H1 (cell line): ENCODE measurements around the gene HOXB7. TPM values are rescaled to one million over a fixed set of nuclear protein-coding genes. Genes with fewer than 3 reads are reported as not detected.

Experiments used
- CTCF ChIA-PET: fragments of 300-600 bp; sonication (Branson Sonifier 250); formaldehyde crosslinking; loops from one replicate; lab custom pipeline; 2021; ENCODE audit not compliant: partially characterized antibody; lab: Charles Lee
- POLR2A ChIA-PET: fragments of 300-600 bp; sonication (Branson Sonifier 250); formaldehyde crosslinking; loops from one replicate; lab custom pipeline; 2021; ENCODE audit warnings: inconsistent platforms; ENCODE audit not compliant: partially characterized antibody; lab: Charles Lee
- DNase-seq, 2 experiments: peaks; one replicate each; pipeline versions ENCODE4 v3.0.0 to v3.0.0-alpha.2; 2010 to 2022; ENCODE audit warnings: low spot score in 2 of 2, low read depth in 1 of 2, mixed read lengths in 1 of 2
- FAIRE-seq: peaks from 2 replicates; lab custom pipeline; 2011; peaks lifted over from hg19 to GRCh38; lab: Jason Lieb, UNC
- H2AFZ ChIP-seq: 2 replicates; pipeline ENCODE4 v1.8.1; 2012; ENCODE audit warnings: low read length, inconsistent platforms
- H2AK5ac ChIP-seq: 2 replicates; pipeline ENCODE4 v1.6.1; 2013; ENCODE audit warnings: low read depth, low read length
- H2BK120ac ChIP-seq: replicated peaks from 2 replicates; pipeline ENCODE3; 2013; ENCODE audit warnings: low read depth, low read length, inconsistent platforms
- H2BK12ac ChIP-seq: 2 replicates; pipeline ENCODE4 v1.6.1; 2013; ENCODE audit warnings: low read depth, low read length
- H2BK15ac ChIP-seq: 2 replicates; pipeline ENCODE4 v1.6.1; 2013; ENCODE audit warnings: low read length
- H2BK20ac ChIP-seq: 2 replicates; pipeline ENCODE4 v1.6.1; 2013; ENCODE audit warnings: low read length
- H2BK5ac ChIP-seq: 2 replicates; pipeline ENCODE4 v1.6.1; 2013; ENCODE audit warnings: low read depth, low read length
- H3K14ac ChIP-seq: 2 replicates; pipeline ENCODE4 v1.6.1; 2013; ENCODE audit warnings: inconsistent platforms; ENCODE audit not compliant: insufficient read length
- H3K18ac ChIP-seq: 2 replicates; pipeline ENCODE4 v1.6.1; 2013; ENCODE audit warnings: low read length; ENCODE audit errors: extremely low read depth
- H3K23ac ChIP-seq: 2 replicates; pipeline ENCODE4 v1.6.1; 2013; ENCODE audit warnings: inconsistent platforms; ENCODE audit not compliant: insufficient read length
- H3K23me2 ChIP-seq: 2 replicates; pipeline ENCODE4 v1.6.1; 2013; ENCODE audit warnings: low read depth, low read length
- H3K27ac ChIP-seq: 2 replicates; pipeline ENCODE4 v1.6.1; 2011; ENCODE audit warnings: low read depth, low read length, inconsistent platforms
- H3K27me3 ChIP-seq, 4 experiments: replicated peaks in 1 of 4; 1 replicate in 1 of 4; 2 replicates in 3 of 4; pipeline versions ENCODE4 v1.6.1 to v1.8.1; 2011 to 2013; ENCODE audit warnings: low read length in 3 of 4, mild to moderate bottlenecking in 3 of 4, inconsistent platforms in 2 of 4, mixed read lengths in 2 of 4, moderate library complexity in 1 of 4; ENCODE audit not compliant: control insufficient read depth in 3 of 4, insufficient read depth in 3 of 4; ENCODE audit errors: extremely low read depth in 1 of 4
- H3K36me3 ChIP-seq, 4 experiments: 2 replicates each; pipeline versions ENCODE4 v1.6.1 to v1.8.1; 2011 to 2013; ENCODE audit warnings: mild to moderate bottlenecking in 4 of 4, low read length in 3 of 4, moderate library complexity in 2 of 4, control low read depth in 1 of 4, inconsistent platforms in 1 of 4; ENCODE audit not compliant: insufficient read depth in 4 of 4, control insufficient read depth in 2 of 4
- H3K4ac ChIP-seq: replicated peaks from 2 replicates; pipeline ENCODE3; 2013; ENCODE audit warnings: low read length, low read depth, mixed read lengths, inconsistent platforms; ENCODE audit not compliant: insufficient read length
- H3K4me1 ChIP-seq, 4 experiments: replicated peaks in 1 of 4; 1 replicate in 1 of 4; 2 replicates in 3 of 4; pipeline versions ENCODE4 v1.6.1 to v1.8.1; 2011 to 2013; ENCODE audit warnings: low read length in 3 of 4, inconsistent platforms in 2 of 4, mixed read lengths in 1 of 4; ENCODE audit not compliant: insufficient read depth in 4 of 4, control insufficient read depth in 3 of 4
- H3K4me2 ChIP-seq, 2 experiments: 2 replicates each; pipeline versions ENCODE4 v1.6.1 to v1.8.1; 2011 to 2013; ENCODE audit warnings: low read depth in 2 of 2, low read length in 2 of 2, control low read depth in 1 of 2, inconsistent platforms in 1 of 2, mild to moderate bottlenecking in 1 of 2; ENCODE audit not compliant: insufficient read depth in 1 of 2
- H3K4me3 ChIP-seq, 4 experiments: fragments of 200-600, 300-600 bp in 1 of 4; sonication (generic), shearing (Covaris generic), sonication (Bioruptor Twin) in 1 of 4; 2 replicates each; pipeline versions ENCODE4 v1.5.1 to v1.8.1; 2011 to 2016; ENCODE audit warnings: low read length in 4 of 4, low read depth in 3 of 4, control low read depth in 2 of 4, inconsistent platforms in 2 of 4, mild to moderate bottlenecking in 2 of 4, mixed read lengths in 1 of 4, moderate library complexity in 1 of 4; ENCODE audit not compliant: insufficient read depth in 2 of 4; ENCODE audit errors: extremely low read depth in 1 of 4
- H3K56ac ChIP-seq: replicated peaks from 2 replicates; pipeline ENCODE3; 2013; ENCODE audit warnings: low read depth, mild to moderate bottlenecking, mixed read lengths, low read length, inconsistent platforms; ENCODE audit not compliant: insufficient read length
- H3K79me1 ChIP-seq: 2 replicates; pipeline ENCODE4 v1.6.1; 2013; ENCODE audit warnings: low read depth, low read length, control low read depth
- H3K79me2 ChIP-seq, 2 experiments: 2 replicates each; pipeline versions ENCODE4 v1.6.1 to v1.8.1; 2012 to 2013; ENCODE audit warnings: low read length in 2 of 2, mild to moderate bottlenecking in 2 of 2, inconsistent platforms in 1 of 2; ENCODE audit not compliant: insufficient read depth in 2 of 2, control insufficient read depth in 1 of 2
- H3K9ac ChIP-seq, 4 experiments: replicated peaks in 1 of 4; 1 replicate in 1 of 4; 2 replicates in 3 of 4; pipeline versions ENCODE4 v1.6.1 to v1.8.1; 2011 to 2013; ENCODE audit warnings: low read depth in 3 of 4, low read length in 3 of 4, control low read depth in 2 of 4, mild to moderate bottlenecking in 2 of 4, moderate library complexity in 2 of 4, inconsistent platforms in 1 of 4; ENCODE audit errors: extremely low read depth in 1 of 4
- H3K9me3 ChIP-seq, 2 experiments: 2 replicates each; pipeline versions ENCODE4 v1.6.1 to v1.8.1; 2012 to 2013; ENCODE audit warnings: mild to moderate bottlenecking in 2 of 2, moderate library complexity in 2 of 2, control low read depth in 1 of 2, inconsistent platforms in 1 of 2, low read depth in 1 of 2, low read length in 1 of 2, mixed read lengths in 1 of 2; ENCODE audit not compliant: insufficient read depth in 2 of 2
- H4K20me1 ChIP-seq, 2 experiments: replicated peaks in 1 of 2; 2 replicates each; pipeline versions ENCODE3 to v1.8.1; 2011 to 2013; ENCODE audit warnings: inconsistent platforms in 2 of 2, low read length in 2 of 2, mild to moderate bottlenecking in 1 of 2; ENCODE audit not compliant: insufficient read depth in 2 of 2, control insufficient read depth in 1 of 2
- H4K5ac ChIP-seq: 2 replicates; pipeline ENCODE4 v1.6.1; 2013; ENCODE audit warnings: low read length, low read depth, mixed read lengths, inconsistent platforms; ENCODE audit not compliant: insufficient read length
- H4K8ac ChIP-seq: 2 replicates; pipeline ENCODE4 v1.8.0; 2013; ENCODE audit warnings: mild to moderate bottlenecking, moderate library complexity, low read length, inconsistent platforms; ENCODE audit not compliant: insufficient read depth; ENCODE audit errors: extremely low read depth
- H4K91ac ChIP-seq: replicated peaks from 2 replicates; pipeline ENCODE3; 2013; ENCODE audit warnings: low read length, mixed read lengths, inconsistent platforms; ENCODE audit not compliant: insufficient read length
- ASH2L ChIP-seq: fragments of 200-600, 300-600 bp; sonication (generic); IDR thresholded peaks from one replicate; pipeline ENCODE4 v1.7.1; 2017; ENCODE audit warnings: low read length
- BRCA1 ChIP-seq: IDR thresholded peaks from 2 replicates; pipeline ENCODE4 v1.6.1; 2012; ENCODE audit warnings: low read depth, low read length, improper control_type of control experiment
- CBX8 ChIP-seq: fragments of 300-800, 300-1000 bp; sonication (generic); IDR thresholded peaks from 2 replicates; pipeline ENCODE4 v1.7.1; 2016; ENCODE audit warnings: low read depth, low read length, borderline replicate concordance
- CHD2 ChIP-seq: IDR thresholded peaks from 2 replicates; pipeline ENCODE4 v1.6.1; 2012; ENCODE audit warnings: low read length, improper control_type of control experiment
- EGR1 ChIP-seq: IDR thresholded peaks from 2 replicates; pipeline ENCODE4 v1.6.1; 2011; ENCODE audit warnings: low read depth, low read length, borderline replicate concordance
- EP300 ChIP-seq, 2 experiments: IDR thresholded peaks; 1 replicate in 1 of 2; 2 replicates in 1 of 2; pipeline ENCODE4 v1.6.1; 2011 to 2012; ENCODE audit warnings: low read depth in 2 of 2, low read length in 2 of 2, mild to moderate bottlenecking in 2 of 2, borderline replicate concordance in 1 of 2, inconsistent platforms in 1 of 2, moderate library complexity in 1 of 2
- MAFK ChIP-seq: IDR thresholded peaks from 2 replicates; pipeline ENCODE4 v1.6.1; 2012; ENCODE audit warnings: low read depth, mild to moderate bottlenecking, improper control_type of control experiment, low read length
- SAP30 ChIP-seq: fragments of 300-600 bp; sonication (generic); IDR thresholded peaks from 2 replicates; pipeline ENCODE4 v1.7.1; 2012; ENCODE audit warnings: low read length, moderate library complexity, mild to moderate bottlenecking, inconsistent platforms; ENCODE audit not compliant: insufficient read depth, insufficient replicate concordance
- SRF ChIP-seq: IDR thresholded peaks from 2 replicates; pipeline ENCODE4 v1.6.1; 2011; ENCODE audit warnings: mild to moderate bottlenecking, low read depth, low read length, moderate library complexity
- YY1 ChIP-seq: IDR thresholded peaks from 2 replicates; pipeline ENCODE4 v1.6.1; 2011; ENCODE audit warnings: low read depth, mild to moderate bottlenecking, low read length
- WGBS, 2 experiments: shearing (Covaris generic) in 1 of 2; methylation state at CpG; one replicate each; pipeline versions ENCODE4 v1.1.6 to v1.1.7; 2013 to 2015; ENCODE audit warnings: low lambda C conversion rate in 2 of 2, mixed read lengths in 2 of 2, inconsistent platforms in 1 of 2, low coverage in 1 of 2, missing lambda C conversion rate in 1 of 2; ENCODE audit not compliant: insufficient replicate concordance in 2 of 2, insufficient coverage in 1 of 2, insufficient read length in 1 of 2; ENCODE audit errors: extremely low coverage in 1 of 2, missing lambda C conversion rate in 1 of 2; 5-methylcytosine and 5-hydroxymethylcytosine counted together
- polyA plus RNA-seq, 7 experiments: library from polyadenylated mRNA; depleted of rRNA in 3 of 7; stranded (reverse) in 5 of 7; unstranded in 2 of 7; fragments of >200 nt in 5 of 7; fragments of 200-250 nt in 2 of 7; gene quantifications; 1 replicate in 5 of 7; 2 replicates in 1 of 7; 4 replicates in 1 of 7; pipeline versions ENCODE4 v1.2.1 to v1.2.3, GENCODE V29; 2011 to 2013; ENCODE audit warnings: missing spikeins in 2 of 7, mixed read lengths in 2 of 7
- total RNA-seq: library from RNA; stranded (reverse); fragmentation: NEBNext Ultra II Directional; extraction: Animal tissue kit (Norgen Biotek cat#: 25700); gene quantifications from 2 replicates; pipeline ENCODE4 v1.2.1, GENCODE V29; 2021
- TF ChIP-seq, protein P1 (sequence below): IDR thresholded peaks from 2 replicates; pipeline ENCODE4 v1.6.1; 2011; ENCODE audit warnings: low read length, improper control_type of control experiment

Gene HOXB7
- total and polyA plus RNA-seq, 2 of the 8 experiments (the other 6 are each of a cell fraction or from before 2014, with no cell fraction given) = not detected

DNA sequence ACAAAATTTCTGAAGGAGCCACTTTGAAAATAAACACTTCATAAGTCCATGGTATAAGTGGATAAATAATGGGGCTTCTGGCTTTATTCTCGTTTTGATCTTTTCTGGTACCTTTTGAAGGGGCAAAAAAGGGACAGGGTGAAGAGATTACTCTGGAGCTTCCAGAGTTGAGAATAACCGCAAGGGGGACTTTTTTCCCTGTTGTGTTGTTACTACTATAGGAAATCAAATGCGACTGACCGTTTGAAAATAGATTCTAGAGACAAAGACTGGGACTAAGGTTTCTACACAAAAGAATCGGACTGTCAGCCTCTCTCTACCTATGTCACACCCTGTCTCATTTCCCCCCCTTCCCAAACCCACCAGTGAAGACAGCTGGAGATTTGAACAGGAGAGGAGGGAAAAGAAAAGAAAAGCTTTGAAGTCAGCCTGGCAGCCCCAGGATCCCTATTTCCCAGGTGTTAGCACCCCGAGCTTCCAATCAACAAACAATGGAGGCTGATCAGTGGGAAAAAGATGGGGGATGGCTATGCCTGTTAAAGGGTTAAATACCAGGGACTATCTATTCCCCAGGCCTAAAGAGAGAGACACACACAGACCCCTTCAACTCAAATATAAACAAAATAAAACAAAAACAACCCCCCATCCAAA, 41.0 kb downstream of the HOXB7 start:
- H3K27ac ChIP-seq = no peak overlapping the region
- H3K14ac ChIP-seq = no peak overlapping the region
- H3K27me3 ChIP-seq = peaks cover 99 to 100% (median 100%) of the 10 kb centered on the region in 4 experiments
- no peak overlapping the region for H2BK120ac ChIP-seq
- H2BK20ac ChIP-seq = no peak overlapping the region; the same call in 1 of the 2 replicates
- no peak overlapping the region for H4K91ac ChIP-seq
- no peaks in the 10 kb centered on the region for H3K9me3 ChIP-seq
- H3K56ac ChIP-seq = no peak overlapping the region
- no peak overlapping the region for H2BK15ac ChIP-seq
- H3K23me2 ChIP-seq = no peaks in the 10 kb centered on the region
- H4K5ac ChIP-seq = no peak overlapping the region
- H3K23ac ChIP-seq = no peak overlapping the region
- ChIA-PET CTCF (interaction anchor here (0.7 to 4.8 kb wide), 14 partner anchors 9 to 527 kb away, joined by 3 to 32 read pairs (median 4); partner anchors contain the start of gene HOXB5), POLR2A (interaction anchor here (1.8 kb wide), 1 partner anchor 13 kb away, joined by 8 read pairs; no protein-coding TSS in a partner anchor)
- H2AFZ ChIP-seq = no peak overlapping the region
- no peak for DNase-seq
- 14% methylated on average over 6 of the region's 6 CpGs; no CpG with 5 or more reads in 1 of the 2 experiments for WGBS, 2 experiments
- H3K36me3 ChIP-seq = no peaks in the 10 kb centered on the region; a peak in 1 of 8 replicates
- no peak overlapping the region for H3K4me3 ChIP-seq
- H2BK12ac ChIP-seq = no peak overlapping the region
- H3K18ac ChIP-seq = no peak overlapping the region
- H3K79me2 ChIP-seq = no peaks in the 10 kb centered on the region
- H4K20me1 ChIP-seq = peaks cover 9 to 46% of the 10 kb centered on the region in 2 experiments
- no peak overlapping the region for H3K4ac ChIP-seq
- H3K9ac ChIP-seq = no peak overlapping the region
- no peak for FAIRE-seq
- H3K4me1 ChIP-seq = peaks cover 0 to 5% (median under 1%) of the 10 kb centered on the region in 4 experiments; a peak in 4 of 7 replicates
- H4K8ac ChIP-seq = no peak overlapping the region
- no peak overlapping the region for H3K4me2 ChIP-seq
- no peaks in the 10 kb centered on the region for H3K79me1 ChIP-seq
- no peak overlapping the region for H2BK5ac ChIP-seq
- no peak overlapping the region for H2AK5ac ChIP-seq
- TF ChIP-seq EP300 (IDR thresholded peaks at IDR 0.05; ENCODE audit: borderline replicate concordance in 1 of 2, low read depth in 2 of 2, low read length in 2 of 2) (no peak), MAFK (no peak), YY1 (0 out of 2 replicates have a peak, but pooled peaks have one; percentile 26), CBX8 (no peak), BRCA1 (no peak), ASH2L (no peak), EGR1 (no peak), SRF (no peak), CHD2 (no peak), SAP30 (no peak)
- TF ChIP-seq, protein P1, sequence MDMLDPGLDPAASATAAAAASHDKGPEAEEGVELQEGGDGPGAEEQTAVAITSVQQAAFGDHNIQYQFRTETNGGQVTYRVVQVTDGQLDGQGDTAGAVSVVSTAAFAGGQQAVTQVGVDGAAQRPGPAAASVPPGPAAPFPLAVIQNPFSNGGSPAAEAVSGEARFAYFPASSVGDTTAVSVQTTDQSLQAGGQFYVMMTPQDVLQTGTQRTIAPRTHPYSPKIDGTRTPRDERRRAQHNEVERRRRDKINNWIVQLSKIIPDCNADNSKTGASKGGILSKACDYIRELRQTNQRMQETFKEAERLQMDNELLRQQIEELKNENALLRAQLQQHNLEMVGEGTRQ = no peak
